Natural killer cell (primary cell): Measurements from ENCODE around the gene DEFB132. TPM values are rescaled to one million over a fixed set of nuclear protein-coding genes. Genes with fewer than 3 reads are reported as not detected.

ENCODE experiments used
- ATAC-seq, 3 donors: fragments of 150-1000 bp in 2 of 3; fragments of 200-7000 bp in 1 of 3; cut with Tn5 transposase; 1 replicate in 1 of 3; 2 replicates in 2 of 3; pipeline ENCODE4 v1.10.0; 2021; ENCODE audit warnings: mild to moderate bottlenecking in 2 of 3, moderate library complexity in 2 of 3
- DNase-seq, 2 donors: peaks; one replicate each; pipeline versions ENCODE4 v3.0.0 to v3.0.0-alpha.2; 2013 to 2021; ENCODE audit warnings: mixed read lengths in 1 of 2
- H3K27ac ChIP-seq: one replicate; pipeline ENCODE4 v1.5.1; 2013; ENCODE audit warnings: mild to moderate bottlenecking, low read length
- H3K27me3 ChIP-seq: one replicate; pipeline ENCODE4 v1.6.1; 2013; ENCODE audit warnings: low read length; ENCODE audit not compliant: control insufficient read depth, insufficient read depth
- H3K36me3 ChIP-seq: one replicate; pipeline ENCODE4 v1.6.1; 2013; ENCODE audit warnings: low read length; ENCODE audit not compliant: control insufficient read depth, insufficient read depth
- H3K4me1 ChIP-seq: one replicate; pipeline ENCODE4 v1.6.1; 2013; ENCODE audit warnings: low read length; ENCODE audit not compliant: control insufficient read depth, insufficient read depth
- H3K4me3 ChIP-seq: one replicate; pipeline ENCODE4 v1.5.1; 2013; ENCODE audit warnings: low read length
- H3K9me3 ChIP-seq: one replicate; pipeline ENCODE4 v1.6.1; 2013; ENCODE audit warnings: low read length; ENCODE audit not compliant: control insufficient read depth, insufficient read depth
- H3K27ac Mint-ChIP-seq, 2 donors: one replicate each; pipeline ENCODE4 v1.8.0; 2022; ENCODE audit warnings: mild to moderate bottlenecking in 2 of 2, mixed read lengths in 2 of 2, moderate library complexity in 1 of 2
- H3K27me3 Mint-ChIP-seq, 2 donors: one replicate each; pipeline ENCODE4 v1.8.0; 2022; ENCODE audit warnings: low read depth in 2 of 2, mixed read lengths in 2 of 2
- H3K36me3 Mint-ChIP-seq: one replicate; pipeline ENCODE4 v1.8.0; 2022; ENCODE audit warnings: mixed read lengths
- H3K4me1 Mint-ChIP-seq, 2 donors: one replicate each; pipeline ENCODE4 v1.8.0; 2022; ENCODE audit warnings: mixed read lengths in 2 of 2
- H3K4me3 Mint-ChIP-seq: one replicate; pipeline ENCODE4 v1.8.0; 2022; ENCODE audit warnings: mild to moderate bottlenecking, moderate library complexity, mixed read lengths
- H3K9me3 Mint-ChIP-seq, 2 donors: one replicate each; pipeline ENCODE4 v1.8.0; 2022; ENCODE audit warnings: mixed read lengths in 2 of 2
- WGBS: methylation state at CpG from one replicate; pipeline ENCODE4 v1.1.7; 2013; ENCODE audit warnings: missing lambda C conversion rate; ENCODE audit not compliant: insufficient coverage; 5-methylcytosine and 5-hydroxymethylcytosine counted together
- intact Hi-C: fragments of 100-400 bp; cut with micrococcal nuclease; formaldehyde crosslinking; loops from one replicate; pipeline ENCODE4 v1.14.2; 2022
- total RNA-seq, 4 donors: library from RNA; stranded (reverse); fragments of 120-200 nt in 1 of 4; gene quantifications; one replicate each; pipeline versions ENCODE4 v1.2.3 to v1.2.4, GENCODE V29; 2013 to 2022
- TF ChIP-seq, protein P1 (sequence below): fragments of 200-600 bp; IDR thresholded peaks from one replicate; pipeline ENCODE4 v1.8.0; 2022; ENCODE audit warnings: antibody characterized with exemption

DEFB132 gene
- total RNA-seq, 3 donors from 2014 or later (not counting 1 experiment from before 2014, with no cell fraction given): not detected

DNA sequence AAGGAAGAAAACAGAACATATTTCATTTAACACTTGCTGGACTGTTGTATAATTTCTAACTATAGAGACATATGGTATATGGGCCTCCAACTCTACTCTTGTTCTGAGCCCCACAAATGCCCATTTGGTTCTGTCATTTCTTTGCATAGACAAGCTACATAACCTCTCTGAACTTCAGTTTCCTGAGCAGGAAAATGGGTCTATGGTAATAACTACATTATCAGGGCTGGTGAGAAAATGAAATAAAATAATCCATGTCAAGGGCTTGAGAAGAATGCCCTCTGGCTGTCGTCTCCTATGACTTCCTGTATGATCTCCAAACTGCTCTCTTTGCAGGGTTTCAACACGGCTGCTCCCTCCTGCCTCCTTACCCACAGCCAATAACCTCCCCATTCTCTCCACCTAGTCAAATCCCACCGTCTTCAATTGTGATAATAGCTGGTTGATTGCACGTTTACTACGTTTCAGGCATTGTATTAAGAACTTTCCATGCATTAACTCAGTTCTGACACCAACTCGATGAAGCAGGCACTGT, 51.8 kb downstream of the DEFB132 start:
- Mint-ChIP-seq H3K27me3 (peaks cover 0 to 2% of the 10 kb centered on the region in 2 donors), H3K36me3 (no peaks in the 10 kb centered on the region), H3K27ac (peak overlapping the region in 1 of 2 donors; percentile 90), H3K9me3 (no peaks in the 10 kb centered on the region), H3K4me1 (peaks cover 16 to 20% of the 10 kb centered on the region in 2 donors), H3K4me3 (peak overlapping the region; percentile 42)
- ATAC-seq (no peak), DNase-seq (no peak)
- no peaks in the 10 kb centered on the region for H3K36me3 ChIP-seq
- no peak overlapping the region for H3K27ac ChIP-seq
- H3K27me3 ChIP-seq: no peaks in the 10 kb centered on the region
- H3K4me3 ChIP-seq: no peak overlapping the region
- intact Hi-C loops: no loop called here
- H3K9me3 ChIP-seq: no peaks in the 10 kb centered on the region
- peaks cover 10% of the 10 kb centered on the region for H3K4me1 ChIP-seq
- 35% methylated on average over 5 of the region's 6 CpGs for WGBS
- TF ChIP-seq, protein P1, sequence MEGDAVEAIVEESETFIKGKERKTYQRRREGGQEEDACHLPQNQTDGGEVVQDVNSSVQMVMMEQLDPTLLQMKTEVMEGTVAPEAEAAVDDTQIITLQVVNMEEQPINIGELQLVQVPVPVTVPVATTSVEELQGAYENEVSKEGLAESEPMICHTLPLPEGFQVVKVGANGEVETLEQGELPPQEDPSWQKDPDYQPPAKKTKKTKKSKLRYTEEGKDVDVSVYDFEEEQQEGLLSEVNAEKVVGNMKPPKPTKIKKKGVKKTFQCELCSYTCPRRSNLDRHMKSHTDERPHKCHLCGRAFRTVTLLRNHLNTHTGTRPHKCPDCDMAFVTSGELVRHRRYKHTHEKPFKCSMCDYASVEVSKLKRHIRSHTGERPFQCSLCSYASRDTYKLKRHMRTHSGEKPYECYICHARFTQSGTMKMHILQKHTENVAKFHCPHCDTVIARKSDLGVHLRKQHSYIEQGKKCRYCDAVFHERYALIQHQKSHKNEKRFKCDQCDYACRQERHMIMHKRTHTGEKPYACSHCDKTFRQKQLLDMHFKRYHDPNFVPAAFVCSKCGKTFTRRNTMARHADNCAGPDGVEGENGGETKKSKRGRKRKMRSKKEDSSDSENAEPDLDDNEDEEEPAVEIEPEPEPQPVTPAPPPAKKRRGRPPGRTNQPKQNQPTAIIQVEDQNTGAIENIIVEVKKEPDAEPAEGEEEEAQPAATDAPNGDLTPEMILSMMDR: no peak

DNA sequence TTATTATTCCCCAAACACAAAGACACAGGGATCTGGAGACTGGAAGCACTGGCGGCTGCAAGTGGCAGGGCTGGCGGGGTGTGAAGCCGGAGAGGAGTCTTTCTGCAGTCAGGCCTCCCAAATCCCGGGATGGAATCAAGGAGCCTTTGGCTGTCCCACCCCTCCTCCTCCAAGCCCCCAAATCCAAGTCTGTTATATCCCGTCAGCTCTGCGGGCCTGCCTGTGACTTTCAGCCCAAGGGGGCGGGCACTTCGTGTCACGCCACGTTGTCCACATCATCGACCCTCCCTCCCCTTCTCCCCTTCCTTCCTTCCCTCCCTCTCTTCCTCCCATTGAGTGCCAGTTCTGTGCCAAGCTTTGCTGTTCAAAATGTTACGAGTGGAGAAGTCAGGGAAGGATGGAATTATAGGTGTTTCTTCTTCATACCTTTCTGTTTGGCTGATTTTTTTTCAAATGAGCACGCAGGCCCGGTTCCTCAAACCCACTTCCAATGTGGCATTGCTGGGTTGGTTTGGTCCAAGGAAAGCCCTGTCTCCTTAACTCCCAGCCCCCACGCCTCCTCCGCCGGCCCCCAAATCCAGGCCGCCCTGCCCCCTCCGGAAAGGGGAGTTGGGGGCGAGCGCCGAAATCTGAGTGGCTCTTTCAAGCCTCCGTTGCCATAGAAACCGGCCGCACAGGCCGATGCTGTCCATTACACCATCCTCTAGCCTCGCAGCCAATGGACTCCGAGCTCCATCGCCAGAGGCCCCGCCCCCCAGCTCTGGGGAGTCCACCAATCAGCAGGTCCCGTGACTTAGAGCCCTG, 52.5 kb downstream of the DEFB132 start:
- Mint-ChIP-seq H3K36me3 (no peaks in the 10 kb centered on the region), H3K27me3 (peaks cover 0 to 2% of the 10 kb centered on the region in 2 donors), H3K27ac (peak overlapping the region; percentile 16 to 90), H3K9me3 (no peaks in the 10 kb centered on the region), H3K4me1 (peaks cover 16 to 20% of the 10 kb centered on the region in 2 donors), H3K4me3 (peak overlapping the region; percentile 87)
- Histone ChIP-seq H3K4me3 (peak overlapping the region; percentile 17), H3K9me3 (no peaks in the 10 kb centered on the region), H3K36me3 (no peaks in the 10 kb centered on the region), H3K27me3 (no peaks in the 10 kb centered on the region), H3K27ac (no peak overlapping the region), H3K4me1 (peaks cover 10% of the 10 kb centered on the region)
- peak; percentile 97 to 100 (median 100) for ATAC-seq
- DNase-seq: peak; percentile 75 to 84
- TF ChIP-seq, protein P1: no peak
- intact Hi-C loops: loop anchor here (2.0 kb wide), 1 partner anchor 15 kb away; the partner anchor contains the start of gene SOX12
- WGBS: 15% methylated on average over 30 of the region's 31 CpGs

DNA sequence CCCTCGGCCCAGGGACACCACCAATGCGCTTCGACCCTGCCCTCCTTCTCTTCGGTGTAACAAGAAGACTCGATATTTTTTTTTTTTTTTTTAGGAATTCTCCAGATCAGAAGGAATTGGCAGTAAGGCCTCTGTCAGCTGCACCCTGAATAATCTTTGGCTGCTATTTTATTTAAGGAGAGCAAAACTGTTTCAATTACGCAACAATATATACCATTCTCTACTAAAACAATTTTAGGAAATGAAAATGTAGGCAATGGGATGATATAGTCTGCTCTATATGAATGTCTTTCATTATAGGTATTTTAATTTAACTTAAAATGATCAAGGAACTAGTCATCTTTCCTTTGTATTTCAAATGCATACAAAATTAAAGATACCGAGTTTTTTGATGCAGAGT, 53.1 kb downstream of the DEFB132 start:
- H3K36me3 ChIP-seq: no peaks in the 10 kb centered on the region
- no peak overlapping the region for H3K27ac ChIP-seq
- Mint-ChIP-seq H3K27ac (peak overlapping the region; percentile 16 to 90), H3K4me1 (peaks cover 16 to 20% of the 10 kb centered on the region in 2 donors), H3K4me3 (peak overlapping the region; percentile 87), H3K27me3 (peaks cover 0 to 2% of the 10 kb centered on the region in 2 donors), H3K9me3 (no peaks in the 10 kb centered on the region), H3K36me3 (no peaks in the 10 kb centered on the region)
- peak overlapping the region; percentile 13 for H3K4me3 ChIP-seq
- TF ChIP-seq, protein P1: no peak
- no peaks in the 10 kb centered on the region for H3K9me3 ChIP-seq
- H3K4me1 ChIP-seq: peaks cover 10% of the 10 kb centered on the region
- intact Hi-C loops: loop anchor here (2.0 kb wide), 1 partner anchor 14 kb away; the partner anchor contains the start of gene SOX12
- DNase-seq (no peak), ATAC-seq (no peak)
- H3K27me3 ChIP-seq: no peaks in the 10 kb centered on the region
- WGBS: 0% methylated on average over 5 of the region's 7 CpGs

Other genes starting within 250 kb of the DEFB132 start
- gene DEFB125, start 170.1 kb upstream of the DEFB132 start, total RNA-seq: not detected
- gene DEFB126, start 115.1 kb upstream of the DEFB132 start, total RNA-seq: not detected
- not detected for gene DEFB127, start 100.3 kb upstream of the DEFB132 start, total RNA-seq
- gene DEFB128, start 68.0 kb upstream of the DEFB132 start, total RNA-seq: not detected
- not detected for gene DEFB129, start 30.5 kb upstream of the DEFB132 start, total RNA-seq
- gene C20orf96, start 33.0 kb downstream of the DEFB132 start, total RNA-seq: 1 to 10 TPM; 3.8 to 4.3 (median 4.1) TPM
- gene ZCCHC3, start 39.8 kb downstream of the DEFB132 start, total RNA-seq: 10 to 100 TPM; 19.2 to 24.0 (median 20.6) TPM
- 1 to 10 TPM; 2.3 to 4.6 (median 2.9) TPM for gene SOX12, start 67.8 kb downstream of the DEFB132 start, total RNA-seq
- gene NRSN2, start 89.4 kb downstream of the DEFB132 start, total RNA-seq: 1 to 10 TPM; 6.6 to 9.3 (median 8.4) TPM
- 1 to 10 TPM; 4.0 to 8.9 (median 7.7) TPM for gene TRIB3, start 123.0 kb downstream of the DEFB132 start, total RNA-seq
- 100 to 1,000 TPM; 102 to 131 (median 104) TPM for gene RBCK1, start 150.6 kb downstream of the DEFB132 start, total RNA-seq
- gene TBC1D20, start 204.8 kb downstream of the DEFB132 start, total RNA-seq: 10 to 100 TPM; 32.5 to 47.6 (median 44.2) TPM